ENCODE measurements around the gene PPM1F.
"Not testable (repeated sequence)": the region's sequence is repeated elsewhere in the genome, so short reads cannot be mapped to it uniquely, and the experiment has no call there.

PPM1F gene

GRCh38 chr22:21942407-21943343 is 10.0 kb downstream of the PPM1F start:
- Histone ChIP-seq H3K9ac (no peak overlapping the region), H3K4me2 (no peak overlapping the region), H3K79me2 (ENCODE audit: insufficient read depth, low read depth) (no peaks in the 10 kb centered on the region), H3K4me3 (IDR thresholded peaks at IDR 0.05; ENCODE audit: insufficient read depth, low read depth, low read length) (no peak overlapping the region), H3K4me1 (ENCODE audit: low read depth, poor library complexity, severe bottlenecking) (peaks cover 8% of the 10 kb centered on the region), H2AFZ (ENCODE audit: low read depth) (no peak overlapping the region), H4K20me1 (ENCODE audit: insufficient read depth) (no peaks in the 10 kb centered on the region), H3K27ac (no peak overlapping the region), H3K27me3 (ENCODE audit: insufficient read depth, low read depth) (no peaks in the 10 kb centered on the region), H3K36me3 (ENCODE audit: insufficient read depth) (no peaks in the 10 kb centered on the region)
- TF ChIP-seq CTCF (conservative IDR thresholded peaks at IDR 0.05; ENCODE audit: low read depth, low read length), result no peak

GRCh38 chr22:21941921-21942320 is 10.7 kb downstream of the PPM1F start:
- H2AFZ ChIP-seq (ENCODE audit: low read depth), result no peak overlapping the region
- H3K4me3 ChIP-seq (IDR thresholded peaks at IDR 0.05; ENCODE audit: insufficient read depth, low read depth, low read length), result no peak overlapping the region
- no peaks in the 10 kb centered on the region for H3K79me2 ChIP-seq (ENCODE audit: insufficient read depth, low read depth)
- H3K9ac ChIP-seq, result no peak overlapping the region
- no peak overlapping the region for H3K4me2 ChIP-seq
- H4K20me1 ChIP-seq (ENCODE audit: insufficient read depth), result no peaks in the 10 kb centered on the region
- H3K27ac ChIP-seq, result no peak overlapping the region
- H3K27me3 ChIP-seq (ENCODE audit: insufficient read depth, low read depth), result no peaks in the 10 kb centered on the region
- TF ChIP-seq CTCF (conservative IDR thresholded peaks at IDR 0.05; ENCODE audit: low read depth, low read length), result no peak
- peaks cover 11% of the 10 kb centered on the region for H3K4me1 ChIP-seq (ENCODE audit: low read depth, poor library complexity, severe bottlenecking)
- H3K36me3 ChIP-seq (ENCODE audit: insufficient read depth), result no peaks in the 10 kb centered on the region

- H3K27me3 ChIP-seq (ENCODE audit: insufficient read depth, low read depth), result no peaks in the 10 kb centered on the region
- no peaks in the 10 kb centered on the region for H3K36me3 ChIP-seq (ENCODE audit: insufficient read depth)
- H3K79me2 ChIP-seq (ENCODE audit: insufficient read depth, low read depth), result no peaks in the 10 kb centered on the region
Measured at GRCh38 chr22:21940521-21940920, 12.1 kb downstream of the PPM1F start.

GRCh38 chr22:21939935-21940334 is 12.7 kb downstream of the PPM1F start:
- not testable (repeated sequence) for H3K36me3 ChIP-seq (ENCODE audit: insufficient read depth); H3K4me2 ChIP-seq; H3K27me3 ChIP-seq (ENCODE audit: insufficient read depth, low read depth); H3K79me2 ChIP-seq (ENCODE audit: insufficient read depth, low read depth); H2AFZ ChIP-seq (ENCODE audit: low read depth); H3K4me3 ChIP-seq (IDR thresholded peaks at IDR 0.05; ENCODE audit: insufficient read depth, low read depth, low read length); H3K27ac ChIP-seq; H3K9ac ChIP-seq; H4K20me1 ChIP-seq (ENCODE audit: insufficient read depth)
- peaks cover 11% of the 10 kb centered on the region for H3K4me1 ChIP-seq (ENCODE audit: low read depth, poor library complexity, severe bottlenecking)

More at GRCh38 chr22:21940521-21940920, 12.1 kb downstream of the PPM1F start:
- no peak overlapping the region for H2AFZ ChIP-seq (ENCODE audit: low read depth)
- peaks cover 11% of the 10 kb centered on the region for H3K4me1 ChIP-seq (ENCODE audit: low read depth, poor library complexity, severe bottlenecking)
- no peak overlapping the region for H3K4me2 ChIP-seq
- H4K20me1 ChIP-seq (ENCODE audit: insufficient read depth), result no peaks in the 10 kb centered on the region
- H3K27ac ChIP-seq, result no peak overlapping the region
- H3K4me3 ChIP-seq (IDR thresholded peaks at IDR 0.05; ENCODE audit: insufficient read depth, low read depth, low read length), result no peak overlapping the region
- no peak overlapping the region for H3K9ac ChIP-seq
- TF ChIP-seq CTCF (conservative IDR thresholded peaks at IDR 0.05; ENCODE audit: low read depth, low read length), result no peak

GRCh38 chr22:21939461-21939913 is 13.2 kb downstream of the PPM1F start:
- Histone ChIP-seq H4K20me1 (ENCODE audit: insufficient read depth) (no peaks in the 10 kb centered on the region), H2AFZ (ENCODE audit: low read depth) (no peak overlapping the region), H3K4me2 (no peak overlapping the region), H3K27me3 (ENCODE audit: insufficient read depth, low read depth) (no peaks in the 10 kb centered on the region), H3K4me1 (ENCODE audit: low read depth, poor library complexity, severe bottlenecking) (peaks cover 11% of the 10 kb centered on the region), H3K9ac (no peak overlapping the region), H3K36me3 (ENCODE audit: insufficient read depth) (no peaks in the 10 kb centered on the region), H3K4me3 (IDR thresholded peaks at IDR 0.05; ENCODE audit: insufficient read depth, low read depth, low read length) (no peak overlapping the region), H3K79me2 (ENCODE audit: insufficient read depth, low read depth) (no peaks in the 10 kb centered on the region), H3K27ac (no peak overlapping the region)
- no peak for TF ChIP-seq CTCF (conservative IDR thresholded peaks at IDR 0.05; ENCODE audit: low read depth, low read length)
